Tibial nerve (tissue), 4 donors: Measurements from ENCODE around the gene PTPRR.

Source experiments
- CTCF ChIP-seq, 5 experiments: fragments of 200-600 bp in 3 of 5; fragments of 450-650 bp in 2 of 5; sonication (generic) in 3 of 5; IDR thresholded peaks; one replicate each; pipeline ENCODE4 v1.5.1; 2016 to 2019; ENCODE audit warnings: antibody characterized with exemption in 5 of 5, mild to moderate bottlenecking in 3 of 5, moderate library complexity in 2 of 5
- EP300 ChIP-seq, 2 donors: sonication (generic); formaldehyde crosslinking; IDR thresholded peaks; one replicate each; pipeline ENCODE4 v1.6.1; 2017; ENCODE audit warnings: antibody characterized with exemption in 2 of 2, mild to moderate bottlenecking in 1 of 2
- POLR2A ChIP-seq, 2 donors: fragments of 450-650 bp; IDR thresholded peaks; one replicate each; pipeline ENCODE4 v1.6.1; 2017; ENCODE audit warnings: antibody characterized with exemption in 2 of 2, mild to moderate bottlenecking in 2 of 2, moderate library complexity in 2 of 2

- no peak for TF ChIP-seq POLR2A (IDR thresholded peaks at IDR 0.05)
- TF ChIP-seq CTCF (IDR thresholded peaks at IDR 0.05): no peak
- no peak for TF ChIP-seq EP300 (IDR thresholded peaks at IDR 0.05)
Observed at GRCh38 chr12:70828351-70828750, 92.2 kb downstream of the PTPRR start.
